ENCODE results near the gene RNASET2. TPM values are rescaled to one million over a fixed set of nuclear protein-coding genes. Genes with fewer than 3 reads are reported as not detected.
A peak's percentile ranks its signal among the peaks of the same experiment; 100 is the strongest.

RNASET2 gene
- total RNA-seq, 2 donors from 2014 or later, result 25.8 to 29.3 TPM

- Histone ChIP-seq H3K36me3 (ENCODE audit: control insufficient read depth, insufficient read depth, low read length) (no peaks in the 10 kb centered on the region), H3K27ac (ENCODE audit: low read depth, low read length) (no peak overlapping the region), H3K4me1 (ENCODE audit: control insufficient read depth, insufficient read depth, low read length) (no peaks in the 10 kb centered on the region), H3K9me3 (ENCODE audit: control insufficient read depth, low read length) (peaks cover 7% of the 10 kb centered on the region), H3K4me3 (ENCODE audit: low read length) (no peak overlapping the region), H3K9ac (ENCODE audit: extremely low read depth, low read length, poor library complexity, severe bottlenecking) (no peak overlapping the region), H3K27me3 (ENCODE audit: control insufficient read depth, insufficient read depth, low read length, poor library complexity, severe bottlenecking) (no peaks in the 10 kb centered on the region)
- Mint-ChIP-seq H3K27me3 (ENCODE audit: insufficient read depth) (no peaks in the 10 kb centered on the region), H3K36me3 (ENCODE audit: low read depth) (no peaks in the 10 kb centered on the region), H3K4me1 (no peaks in the 10 kb centered on the region), H3K27ac (no peak overlapping the region), H3K4me3 (no peak overlapping the region), H3K9me3 (peaks cover 9% of the 10 kb centered on the region)
- DNase-seq, result no peak
- TF ChIP-seq CTCF (conservative IDR thresholded peaks at IDR 0.05), result no peak
- 87 to 90% methylated on average over 2 to 5 of the region's 5 CpGs for WGBS, 2 experiments (ENCODE audit: insufficient coverage in 1 of 2, insufficient read length in 1 of 2)
Observed at GRCh38 chr6:166911248-166911677, 45.1 kb downstream of the RNASET2 start.

- Histone ChIP-seq H3K4me1 (ENCODE audit: control insufficient read depth, insufficient read depth, low read length) (no peaks in the 10 kb centered on the region), H3K9ac (ENCODE audit: extremely low read depth, low read length, poor library complexity, severe bottlenecking) (no peak overlapping the region), H3K4me3 (ENCODE audit: low read length) (no peak overlapping the region), H3K27ac (ENCODE audit: low read depth, low read length) (no peak overlapping the region), H3K27me3 (ENCODE audit: control insufficient read depth, insufficient read depth, low read length, poor library complexity, severe bottlenecking) (no peaks in the 10 kb centered on the region), H3K9me3 (ENCODE audit: control insufficient read depth, low read length) (peaks cover 7% of the 10 kb centered on the region), H3K36me3 (ENCODE audit: control insufficient read depth, insufficient read depth, low read length) (no peaks in the 10 kb centered on the region)
- Mint-ChIP-seq H3K27ac (no peak overlapping the region), H3K27me3 (ENCODE audit: insufficient read depth) (no peaks in the 10 kb centered on the region), H3K36me3 (ENCODE audit: low read depth) (no peaks in the 10 kb centered on the region), H3K4me1 (no peaks in the 10 kb centered on the region), H3K9me3 (peaks cover 9% of the 10 kb centered on the region), H3K4me3 (no peak overlapping the region)
- 95% methylated on average over 7 of the region's 7 CpGs for WGBS, 2 experiments (ENCODE audit: insufficient coverage in 1 of 2, insufficient read length in 1 of 2)
- DNase-seq, result peak; percentile 6
- no peak for TF ChIP-seq CTCF (conservative IDR thresholded peaks at IDR 0.05)
Observed at GRCh38 chr6:166910601-166911000, 45.7 kb downstream of the RNASET2 start.

GRCh38 chr6:166908811-166909210 lies 47.5 kb downstream of the RNASET2 start:
- no CpG with 5 or more reads among the region's 2 CpGs for WGBS, 2 experiments (ENCODE audit: insufficient coverage in 1 of 2, insufficient read length in 1 of 2)
- Histone ChIP-seq H3K27me3 (ENCODE audit: control insufficient read depth, insufficient read depth, low read length, poor library complexity, severe bottlenecking) (no peaks in the 10 kb centered on the region), H3K36me3 (ENCODE audit: control insufficient read depth, insufficient read depth, low read length) (no peaks in the 10 kb centered on the region), H3K27ac (ENCODE audit: low read depth, low read length) (no peak overlapping the region), H3K9me3 (ENCODE audit: control insufficient read depth, low read length) (peaks cover 7% of the 10 kb centered on the region), H3K9ac (ENCODE audit: extremely low read depth, low read length, poor library complexity, severe bottlenecking) (no peak overlapping the region), H3K4me1 (ENCODE audit: control insufficient read depth, insufficient read depth, low read length) (no peaks in the 10 kb centered on the region), H3K4me3 (ENCODE audit: low read length) (no peak overlapping the region)
- Mint-ChIP-seq H3K9me3 (peaks cover 3% of the 10 kb centered on the region), H3K4me1 (peaks cover 10% of the 10 kb centered on the region), H3K27ac (no peak overlapping the region), H3K36me3 (ENCODE audit: low read depth) (no peaks in the 10 kb centered on the region), H3K4me3 (no peak overlapping the region), H3K27me3 (ENCODE audit: insufficient read depth) (no peaks in the 10 kb centered on the region)
- TF ChIP-seq CTCF (conservative IDR thresholded peaks at IDR 0.05), result no peak
- DNase-seq, result no peak

Data from endodermal cell (in vitro differentiated cells).